MG63 (cell line): ENCODE data around the gene TMEM86A. TPM values are rescaled to one million over a fixed set of nuclear protein-coding genes. Genes with fewer than 3 reads are reported as not detected.

Source experiments
- DNase-seq: peaks from one replicate; pipeline ENCODE4 v3.0.0-alpha.2; 2020
- H3K27me3 ChIP-seq: fragments of 250-450 bp; sonication (Bioruptor Pico); 2 replicates; pipeline ENCODE4 v1.5.1; 2020; ENCODE audit warnings: mild to moderate bottlenecking, moderate library complexity
- H3K36me3 ChIP-seq: fragments of 250-450 bp; sonication (Bioruptor Pico); 2 replicates; pipeline ENCODE4 v1.5.1; 2020; ENCODE audit warnings: mild to moderate bottlenecking, moderate library complexity
- H3K4me3 ChIP-seq: fragments of 250-450 bp; sonication (Bioruptor Pico); 2 replicates; pipeline ENCODE4 v1.5.1; 2020; ENCODE audit warnings: mild to moderate bottlenecking, moderate library complexity
- H3K9me3 ChIP-seq: fragments of 250-450 bp; sonication (Bioruptor Pico); 2 replicates; pipeline ENCODE4 v1.5.1; 2020; ENCODE audit warnings: mild to moderate bottlenecking, moderate library complexity
- total RNA-seq: library from RNA; depleted of rRNA; stranded (reverse); fragments of >200 nt; shearing (Covaris generic); gene quantifications from 2 replicates; pipeline ENCODE4 v1.2.3, GENCODE V29; 2014; ENCODE audit warnings: low replicate concordance

TMEM86A gene
- total RNA-seq, 1 experiment from 2014 or later: 0.40 TPM

GRCh38 chr11:18731949-18732821 lies 33.6 kb downstream of the TMEM86A start:
- no peak for DNase-seq

GRCh38 chr11:18733202-18733601 lies 34.6 kb downstream of the TMEM86A start:
- no peak overlapping the region for H3K4me3 ChIP-seq
- H3K27me3 ChIP-seq: no peaks in the 10 kb centered on the region
- H3K36me3 ChIP-seq: no peaks in the 10 kb centered on the region
- no peaks in the 10 kb centered on the region for H3K9me3 ChIP-seq
- DNase-seq: no peak

More at GRCh38 chr11:18731949-18732821, 33.6 kb downstream of the TMEM86A start:
- no peaks in the 10 kb centered on the region for H3K27me3 ChIP-seq
- no peaks in the 10 kb centered on the region for H3K9me3 ChIP-seq
- H3K4me3 ChIP-seq: no peak overlapping the region
- H3K36me3 ChIP-seq: no peaks in the 10 kb centered on the region

- H3K4me3 ChIP-seq: no peak overlapping the region
- DNase-seq: no peak
- no peaks in the 10 kb centered on the region for H3K27me3 ChIP-seq
- no peaks in the 10 kb centered on the region for H3K36me3 ChIP-seq
- H3K9me3 ChIP-seq: no peaks in the 10 kb centered on the region
Observed at GRCh38 chr11:18736590-18737148, 38.1 kb downstream of the TMEM86A start.

- Histone ChIP-seq H3K4me3 (no peak overlapping the region), H3K9me3 (no peaks in the 10 kb centered on the region), H3K27me3 (no peaks in the 10 kb centered on the region), H3K36me3 (no peaks in the 10 kb centered on the region)
- DNase-seq: no peak
Observed at GRCh38 chr11:18737642-18738041, 39.1 kb downstream of the TMEM86A start.

- Histone ChIP-seq H3K36me3 (no peaks in the 10 kb centered on the region), H3K27me3 (no peaks in the 10 kb centered on the region), H3K9me3 (no peaks in the 10 kb centered on the region), H3K4me3 (no peak overlapping the region)
- DNase-seq: no peak
Observed at GRCh38 chr11:18739685-18740084, 41.1 kb downstream of the TMEM86A start.

- Histone ChIP-seq H3K4me3 (no peak overlapping the region), H3K27me3 (no peaks in the 10 kb centered on the region), H3K9me3 (no peaks in the 10 kb centered on the region), H3K36me3 (no peaks in the 10 kb centered on the region)
- no peak for DNase-seq
Observed at GRCh38 chr11:18741783-18742182, 43.2 kb downstream of the TMEM86A start.

- Histone ChIP-seq H3K4me3 (no peak overlapping the region), H3K9me3 (no peaks in the 10 kb centered on the region), H3K27me3 (no peaks in the 10 kb centered on the region), H3K36me3 (no peaks in the 10 kb centered on the region)
- DNase-seq: no peak
Observed at GRCh38 chr11:18743365-18743764, 44.8 kb downstream of the TMEM86A start.

GRCh38 chr11:18743900-18744514 lies 45.4 kb downstream of the TMEM86A start:
- H3K27me3 ChIP-seq: no peaks in the 10 kb centered on the region
- no peak overlapping the region for H3K4me3 ChIP-seq
- DNase-seq: no peak
- no peaks in the 10 kb centered on the region for H3K36me3 ChIP-seq
- no peaks in the 10 kb centered on the region for H3K9me3 ChIP-seq

- H3K36me3 ChIP-seq: no peaks in the 10 kb centered on the region
- no peaks in the 10 kb centered on the region for H3K9me3 ChIP-seq
- no peaks in the 10 kb centered on the region for H3K27me3 ChIP-seq
- no peak for DNase-seq
- H3K4me3 ChIP-seq: no peak overlapping the region
Observed at GRCh38 chr11:18745251-18745650, 46.7 kb downstream of the TMEM86A start.

GRCh38 chr11:18748766-18749365 lies 50.3 kb downstream of the TMEM86A start:
- no peak overlapping the region for H3K4me3 ChIP-seq
- H3K36me3 ChIP-seq: no peaks in the 10 kb centered on the region
- DNase-seq: no peak
- no peaks in the 10 kb centered on the region for H3K9me3 ChIP-seq
- H3K27me3 ChIP-seq: no peaks in the 10 kb centered on the region

- Histone ChIP-seq H3K9me3 (no peaks in the 10 kb centered on the region), H3K36me3 (no peaks in the 10 kb centered on the region), H3K4me3 (no peak overlapping the region), H3K27me3 (no peaks in the 10 kb centered on the region)
- peak; percentile 81 for DNase-seq
Observed at GRCh38 chr11:18749681-18750319, 51.2 kb downstream of the TMEM86A start.

GRCh38 chr11:18750944-18751343 lies 52.4 kb downstream of the TMEM86A start:
- no peaks in the 10 kb centered on the region for H3K27me3 ChIP-seq
- DNase-seq: no peak
- no peak overlapping the region for H3K4me3 ChIP-seq
- H3K9me3 ChIP-seq: no peaks in the 10 kb centered on the region
- H3K36me3 ChIP-seq: no peaks in the 10 kb centered on the region

GRCh38 chr11:18752502-18752901 lies 53.9 kb downstream of the TMEM86A start:
- Histone ChIP-seq H3K4me3 (no peak overlapping the region), H3K9me3 (no peaks in the 10 kb centered on the region), H3K36me3 (no peaks in the 10 kb centered on the region), H3K27me3 (no peaks in the 10 kb centered on the region)
- DNase-seq: no peak

GRCh38 chr11:18754308-18754707 lies 55.7 kb downstream of the TMEM86A start:
- no peaks in the 10 kb centered on the region for H3K36me3 ChIP-seq
- DNase-seq: peak; percentile 19
- H3K4me3 ChIP-seq: no peak overlapping the region

More at GRCh38 chr11:18754308-18754707, 55.7 kb downstream of the TMEM86A start:
- Histone ChIP-seq H3K9me3 (no peaks in the 10 kb centered on the region), H3K27me3 (no peaks in the 10 kb centered on the region)
